Caco-2 (cell line): Measurements from ENCODE around the gene BTNL3. TPM values are rescaled to one million over a fixed set of nuclear protein-coding genes. Genes with fewer than 3 reads are reported as not detected.

ENCODE experiments used
- Bru-seq: library from RNA; stranded (reverse); fragments of 400-500 nt; gene quantifications from one replicate; lab custom pipeline; 2021; lab: Mats Ljungman, UMichigan
- BruChase-seq, 2 experiments: library from RNA; stranded (reverse); fragments of 400-500 nt; gene quantifications; one replicate each; lab custom pipeline; 2021; lab: Mats Ljungman, UMichigan
- BruUV-seq: library from RNA; stranded (reverse); fragments of 400-500 nt; replicated peaks from 2 replicates; lab custom pipeline; 2021; lab: Mats Ljungman, UMichigan
- CTCF ChIA-PET: fragments of 300-600 bp; sonication (Branson Sonifier 250); formaldehyde crosslinking; loops from one replicate; lab custom pipeline; 2022; ENCODE audit warnings: antibody characterized with exemption; lab: Charles Lee
- POLR2A ChIA-PET: fragments of 300-600 bp; sonication (Branson Sonifier 250); formaldehyde crosslinking; loops from one replicate; lab custom pipeline; 2022; ENCODE audit warnings: antibody characterized with exemption; lab: Charles Lee
- DNase-seq, 2 experiments: peaks; one replicate each; pipeline versions ENCODE4 v3.0.0 to v3.0.0-alpha.2; 2020 to 2022
- H3K27me3 ChIP-seq: replicated peaks from 2 replicates; pipeline ENCODE4 v1.6.0; 2011; ENCODE audit warnings: low read length; ENCODE audit not compliant: control insufficient read depth, insufficient read depth
- H3K36me3 ChIP-seq: 2 replicates; pipeline ENCODE4 v1.5.1; 2011; ENCODE audit warnings: low read length; ENCODE audit not compliant: control insufficient read depth, insufficient read depth
- H3K4me1 ChIP-seq: fragments of 250-450 bp; sonication (Bioruptor Pico); 2 replicates; pipeline ENCODE4 v1.5.1; 2020; ENCODE audit warnings: mild to moderate bottlenecking
- H3K4me3 ChIP-seq: 2 replicates; pipeline ENCODE4 v1.5.1; 2011; ENCODE audit warnings: low read depth, mild to moderate bottlenecking, control low read depth, low read length
- H3K9me3 ChIP-seq: fragments of 250-450 bp; sonication (Bioruptor Pico); 2 replicates; pipeline ENCODE4 v1.5.1; 2020; ENCODE audit warnings: mild to moderate bottlenecking, moderate library complexity
- H3K27ac Mint-ChIP-seq: one replicate; pipeline ENCODE4 v1.8.0; 2022; ENCODE audit warnings: mixed read lengths; ENCODE audit not compliant: unreplicated experiment
- H3K27me3 Mint-ChIP-seq: one replicate; pipeline ENCODE4 v1.8.0; 2022; ENCODE audit warnings: mixed read lengths; ENCODE audit not compliant: insufficient read depth, unreplicated experiment
- H3K36me3 Mint-ChIP-seq: one replicate; pipeline ENCODE4 v1.8.0; 2022; ENCODE audit warnings: mild to moderate bottlenecking, mixed read lengths; ENCODE audit not compliant: insufficient read depth, unreplicated experiment
- H3K4me1 Mint-ChIP-seq: one replicate; pipeline ENCODE4 v1.8.0; 2022; ENCODE audit warnings: low read depth, mixed read lengths; ENCODE audit not compliant: unreplicated experiment
- H3K4me3 Mint-ChIP-seq: one replicate; pipeline ENCODE4 v1.8.0; 2022; ENCODE audit warnings: mild to moderate bottlenecking, moderate library complexity, mixed read lengths; ENCODE audit not compliant: unreplicated experiment
- H3K9me3 Mint-ChIP-seq: one replicate; pipeline ENCODE4 v1.8.0; 2022; ENCODE audit warnings: mixed read lengths; ENCODE audit not compliant: unreplicated experiment
- intact Hi-C: fragments of 100-400 bp; cut with micrococcal nuclease; formaldehyde crosslinking; loops from one replicate; pipeline ENCODE4 v1.10.0; 2022; ENCODE audit not compliant: unreplicated experiment
- long read RNA-seq: library from polyadenylated mRNA; stranded (forward); transcript quantifications from one replicate; pipeline ENCODE4 v2.0.0, GENCODE V29; 2022
- total RNA-seq: library from RNA; stranded (reverse); gene quantifications from 2 replicates; pipeline ENCODE4 v1.2.3, GENCODE V29; 2022
- TF ChIP-seq, protein P1 (sequence below), 2 experiments: fragments of 200-600 bp in 1 of 2; IDR thresholded peaks; 1 replicate in 1 of 2; 2 replicates in 1 of 2; pipeline versions ENCODE4 v1.5.1 to v1.8.0; 2011 to 2022; ENCODE audit warnings: antibody characterized with exemption in 1 of 2, control low read depth in 1 of 2, inconsistent platforms in 1 of 2, low read depth in 1 of 2, low read length in 1 of 2, mild to moderate bottlenecking in 1 of 2, moderate library complexity in 1 of 2; ENCODE audit not compliant: insufficient read depth in 1 of 2, severe bottlenecking in 1 of 2, unreplicated experiment in 1 of 2

The BTNL3 gene, protein sequence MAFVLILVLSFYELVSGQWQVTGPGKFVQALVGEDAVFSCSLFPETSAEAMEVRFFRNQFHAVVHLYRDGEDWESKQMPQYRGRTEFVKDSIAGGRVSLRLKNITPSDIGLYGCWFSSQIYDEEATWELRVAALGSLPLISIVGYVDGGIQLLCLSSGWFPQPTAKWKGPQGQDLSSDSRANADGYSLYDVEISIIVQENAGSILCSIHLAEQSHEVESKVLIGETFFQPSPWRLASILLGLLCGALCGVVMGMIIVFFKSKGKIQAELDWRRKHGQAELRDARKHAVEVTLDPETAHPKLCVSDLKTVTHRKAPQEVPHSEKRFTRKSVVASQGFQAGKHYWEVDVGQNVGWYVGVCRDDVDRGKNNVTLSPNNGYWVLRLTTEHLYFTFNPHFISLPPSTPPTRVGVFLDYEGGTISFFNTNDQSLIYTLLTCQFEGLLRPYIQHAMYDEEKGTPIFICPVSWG
- 0.14 TPM in 1 of 2 replicates, not detected in the other for total RNA-seq
- Bru-seq, nascent RNA = percentile 29 among the genes with signal in this experiment
- percentile 12 among the genes with signal in this experiment for BruChase-seq, experiment 1, labeled RNA remaining after a 2-hour chase
- percentile 15 among the genes with signal in this experiment for BruChase-seq, experiment 2, labeled RNA remaining after a 6-hour chase
- long read RNA-seq = 0 reads

DNA sequence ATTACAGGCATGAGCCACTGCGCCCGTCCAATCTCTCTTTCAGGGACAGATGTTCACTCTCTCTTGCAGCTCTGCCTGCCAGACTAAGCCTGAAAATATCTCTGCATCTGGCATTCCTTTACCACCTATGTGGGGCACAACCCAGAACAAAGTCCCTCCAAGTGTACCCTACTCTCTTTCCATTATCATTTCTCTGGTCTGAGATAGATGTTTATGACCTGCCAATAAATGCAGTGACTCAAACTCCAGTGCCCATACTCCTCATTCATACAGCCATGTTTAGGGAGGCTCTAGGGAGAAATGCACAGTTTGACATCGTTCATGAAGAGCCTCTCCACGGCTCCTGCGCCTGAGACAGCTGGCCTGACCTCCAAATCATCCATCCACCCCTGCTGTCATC lies at the start of gene BTNL3:
BTNL3 (plus strand) TSS at position 255 of the 400 bp plus-strand sequence. CDS start 183 bp downstream, outside the sequence.
- Histone ChIP-seq H3K27me3 (no peaks in the 10 kb centered on the region), H3K36me3 (no peaks in the 10 kb centered on the region), H3K4me3 (no peak within 1 kb of the TSS), H3K4me1 (no peaks in the 10 kb centered on the region), H3K9me3 (no peaks in the 10 kb centered on the region)
- intact Hi-C loops = no loop called here
- DNase-seq = no peak
- Mint-ChIP-seq H3K36me3 (no peaks in the 10 kb centered on the region), H3K4me3 (no peak within 1 kb of the TSS), H3K27me3 (no peaks in the 10 kb centered on the region), H3K27ac (peak within 1 kb of the TSS; percentile 21), H3K4me1 (peaks cover 10% of the 10 kb centered on the region), H3K9me3 (peaks cover 11% of the 10 kb centered on the region)
- BruUV-seq = no TSS peak
- TF ChIP-seq, protein P1, sequence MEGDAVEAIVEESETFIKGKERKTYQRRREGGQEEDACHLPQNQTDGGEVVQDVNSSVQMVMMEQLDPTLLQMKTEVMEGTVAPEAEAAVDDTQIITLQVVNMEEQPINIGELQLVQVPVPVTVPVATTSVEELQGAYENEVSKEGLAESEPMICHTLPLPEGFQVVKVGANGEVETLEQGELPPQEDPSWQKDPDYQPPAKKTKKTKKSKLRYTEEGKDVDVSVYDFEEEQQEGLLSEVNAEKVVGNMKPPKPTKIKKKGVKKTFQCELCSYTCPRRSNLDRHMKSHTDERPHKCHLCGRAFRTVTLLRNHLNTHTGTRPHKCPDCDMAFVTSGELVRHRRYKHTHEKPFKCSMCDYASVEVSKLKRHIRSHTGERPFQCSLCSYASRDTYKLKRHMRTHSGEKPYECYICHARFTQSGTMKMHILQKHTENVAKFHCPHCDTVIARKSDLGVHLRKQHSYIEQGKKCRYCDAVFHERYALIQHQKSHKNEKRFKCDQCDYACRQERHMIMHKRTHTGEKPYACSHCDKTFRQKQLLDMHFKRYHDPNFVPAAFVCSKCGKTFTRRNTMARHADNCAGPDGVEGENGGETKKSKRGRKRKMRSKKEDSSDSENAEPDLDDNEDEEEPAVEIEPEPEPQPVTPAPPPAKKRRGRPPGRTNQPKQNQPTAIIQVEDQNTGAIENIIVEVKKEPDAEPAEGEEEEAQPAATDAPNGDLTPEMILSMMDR (IDR thresholded peaks at IDR 0.05; ENCODE audit: insufficient read depth in 1 of 2, low read depth in 1 of 2, low read length in 1 of 2, severe bottlenecking in 1 of 2, unreplicated experiment in 1 of 2) = no peak
- ChIA-PET POLR2A (no interaction called here), CTCF (no interaction called here)

DNA sequence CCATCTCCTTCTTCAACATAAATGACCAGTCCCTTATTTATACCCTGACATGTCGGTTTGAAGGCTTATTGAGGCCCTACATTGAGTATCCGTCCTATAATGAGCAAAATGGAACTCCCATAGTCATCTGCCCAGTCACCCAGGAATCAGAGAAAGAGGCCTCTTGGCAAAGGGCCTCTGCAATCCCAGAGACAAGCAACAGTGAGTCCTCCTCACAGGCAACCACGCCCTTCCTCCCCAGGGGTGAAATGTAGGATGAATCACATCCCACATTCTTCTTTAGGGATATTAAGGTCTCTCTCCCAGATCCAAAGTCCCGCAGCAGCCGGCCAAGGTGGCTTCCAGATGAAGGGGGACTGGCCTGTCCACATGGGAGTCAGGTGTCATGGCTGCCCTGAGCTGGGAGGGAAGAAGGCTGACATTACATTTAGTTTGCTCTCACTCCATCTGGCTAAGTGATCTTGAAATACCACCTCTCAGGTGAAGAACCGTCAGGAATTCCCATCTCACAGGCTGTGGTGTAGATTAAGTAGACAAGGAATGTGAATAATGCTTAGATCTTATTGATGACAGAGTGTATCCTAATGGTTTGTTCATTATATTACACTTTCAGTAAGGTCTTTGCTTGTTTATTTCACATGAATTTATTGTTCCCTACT lies 38.2 kb upstream of the BTNL3 start:
- no peaks in the 10 kb centered on the region for H3K9me3 Mint-ChIP-seq
- Histone ChIP-seq H3K4me1 (0 out of 2 replicates have a peak, but pooled peaks cover 3% of the 10 kb centered on the region), H3K9me3 (no peaks in the 10 kb centered on the region), H3K36me3 (no peaks in the 10 kb centered on the region), H3K4me3 (no peak overlapping the region), H3K27me3 (no peaks in the 10 kb centered on the region)
- ChIA-PET POLR2A (no interaction called here), CTCF (no interaction called here)
- H3K27me3 Mint-ChIP-seq = no peaks in the 10 kb centered on the region
- intact Hi-C loops = no loop called here
- no TSS peak for BruUV-seq
- H3K4me3 Mint-ChIP-seq = no peak overlapping the region
- TF ChIP-seq, protein P1 (IDR thresholded peaks at IDR 0.05; ENCODE audit: insufficient read depth in 1 of 2, low read depth in 1 of 2, low read length in 1 of 2, severe bottlenecking in 1 of 2, unreplicated experiment in 1 of 2) = no peak
- H3K4me1 Mint-ChIP-seq = no peaks in the 10 kb centered on the region
- no peak for DNase-seq
- H3K36me3 Mint-ChIP-seq = peaks cover 14% of the 10 kb centered on the region
- no peak overlapping the region for H3K27ac Mint-ChIP-seq

DNA sequence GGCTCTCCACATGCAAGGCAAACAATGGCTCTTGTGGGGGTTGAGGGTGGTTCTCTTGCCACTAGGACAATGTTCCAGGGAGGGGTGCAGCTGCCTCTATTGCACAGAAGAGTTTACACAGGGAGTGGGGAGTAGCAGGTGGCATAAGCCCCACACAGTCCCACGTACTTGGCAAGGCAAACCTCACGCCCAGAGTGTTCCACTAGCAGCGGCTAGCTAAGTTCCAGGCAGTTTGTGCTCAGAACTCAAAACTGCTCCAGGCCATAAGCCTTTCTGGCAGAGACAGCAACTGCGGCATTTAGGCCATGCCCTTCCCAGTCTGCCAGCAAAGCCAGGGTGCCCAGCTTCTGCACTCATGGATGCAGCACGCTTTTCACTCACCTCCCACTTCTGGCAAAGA lies 29.0 kb upstream of the BTNL3 start:
- Histone ChIP-seq H3K36me3 (no peaks in the 10 kb centered on the region), H3K4me1 (no peaks in the 10 kb centered on the region), H3K4me3 (no peak overlapping the region), H3K27me3 (no peaks in the 10 kb centered on the region), H3K9me3 (no peaks in the 10 kb centered on the region)
- no peaks in the 10 kb centered on the region for H3K27me3 Mint-ChIP-seq
- H3K27ac Mint-ChIP-seq = no peak overlapping the region
- no peak for DNase-seq
- no peak overlapping the region for H3K4me3 Mint-ChIP-seq
- BruUV-seq = no TSS peak
- peaks cover 11% of the 10 kb centered on the region for H3K9me3 Mint-ChIP-seq
- no peaks in the 10 kb centered on the region for H3K36me3 Mint-ChIP-seq
- intact Hi-C loops = no loop called here
- POLR2A ChIA-PET = interaction anchor here (0.5 kb wide), 1 partner anchor 138 kb away, joined by 3 read pairs; no protein-coding TSS in a partner anchor
- TF ChIP-seq, protein P1 (IDR thresholded peaks at IDR 0.05; ENCODE audit: insufficient read depth in 1 of 2, low read depth in 1 of 2, low read length in 1 of 2, severe bottlenecking in 1 of 2, unreplicated experiment in 1 of 2) = no peak
- peaks cover 5% of the 10 kb centered on the region for H3K4me1 Mint-ChIP-seq
- CTCF ChIA-PET = no interaction called here
